ENCODE data around the gene OR6N1.

The OR6N1 gene

GRCh38 chr1:158771950-158772866 is at the start of gene OR6N1:
TSS of gene OR6N1 (minus strand) at chr1:158772195. CDS start at chr1:158766682, 5,513 bp downstream.
- Histone ChIP-seq H3K27ac (ENCODE audit: low read length) (no peak within 1 kb of the TSS), H3K4me2 (ENCODE audit: low read depth, low read length) (no peak within 1 kb of the TSS), H3K4me1 (ENCODE audit: low read length) (no peaks in the 10 kb centered on the region), H2AFZ (ENCODE audit: low read length) (no peak within 1 kb of the TSS), H4K20me1 (ENCODE audit: insufficient read depth, low read length) (no peaks in the 10 kb centered on the region), H3K27me3 (replicated peaks; ENCODE audit: insufficient read depth, low read length) (no peaks in the 10 kb centered on the region), H3F3A (ENCODE audit: insufficient read depth, low read length) (no peaks in the 10 kb centered on the region), H3K9ac (ENCODE audit: low read length) (no peak within 1 kb of the TSS), H3K4me3 (ENCODE audit: low read length) (no peak within 1 kb of the TSS), H3K36me3 (replicated peaks; ENCODE audit: insufficient read depth, low read length) (no peaks in the 10 kb centered on the region), H3K79me2 (ENCODE audit: low read length) (no peaks in the 10 kb centered on the region), H3K9me2 (replicated peaks; ENCODE audit: insufficient read depth, low read length) (no peaks in the 10 kb centered on the region), H3K9me3 (replicated peaks; ENCODE audit: insufficient read depth, low read length) (no peaks in the 10 kb centered on the region)
- no peak for DNase-seq
- TF ChIP-seq EZH2phosphoT487 (IDR thresholded peaks at IDR 0.05; ENCODE audit: low read length) = no peak
- no peak for TF ChIP-seq CTCF (IDR thresholded peaks at IDR 0.05; ENCODE audit: low read length)
- TF ChIP-seq EZH2 (optimal IDR thresholded peaks at IDR 0.05; ENCODE audit: low read depth, low read length) = no peak

DNA sequence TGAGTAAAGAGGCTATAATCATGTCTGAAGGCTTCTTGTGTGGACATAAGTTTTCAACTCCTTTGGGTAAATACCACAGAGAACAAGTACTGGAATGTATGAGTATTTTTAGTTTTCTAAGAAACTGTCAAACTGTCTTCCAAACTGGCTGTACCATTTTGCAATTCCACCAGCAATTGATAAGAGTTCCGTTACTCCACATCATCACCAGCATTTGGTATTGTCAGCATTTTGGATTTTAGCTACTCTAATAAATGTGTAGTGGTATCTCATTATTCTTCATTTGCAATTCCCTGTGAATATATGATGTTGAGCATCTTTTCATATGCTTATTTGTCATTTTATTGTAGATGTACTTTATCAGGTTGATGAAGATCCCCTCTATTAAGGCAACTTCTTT is 49.7 kb upstream of the OR6N1 start:
- Histone ChIP-seq H4K20me1 (ENCODE audit: insufficient read depth, low read length) (no peaks in the 10 kb centered on the region), H3K27me3 (replicated peaks; ENCODE audit: insufficient read depth, low read length) (no peaks in the 10 kb centered on the region), H3K27ac (ENCODE audit: low read length) (no peak overlapping the region), H3K79me2 (ENCODE audit: low read length) (no peaks in the 10 kb centered on the region), H3K4me3 (ENCODE audit: low read length) (no peak overlapping the region), H3F3A (ENCODE audit: insufficient read depth, low read length) (peaks cover 6% of the 10 kb centered on the region; the same call in 1 of the 2 replicates), H2AFZ (ENCODE audit: low read length) (no peak overlapping the region), H3K9me3 (replicated peaks; ENCODE audit: insufficient read depth, low read length) (no peaks in the 10 kb centered on the region), H3K36me3 (replicated peaks; ENCODE audit: insufficient read depth, low read length) (no peaks in the 10 kb centered on the region), H3K4me2 (ENCODE audit: low read depth, low read length) (no peak overlapping the region), H3K9ac (ENCODE audit: low read length) (no peak overlapping the region), H3K9me2 (replicated peaks; ENCODE audit: insufficient read depth, low read length) (no peaks in the 10 kb centered on the region), H3K4me1 (ENCODE audit: low read length) (peaks cover 26% of the 10 kb centered on the region)
- no peak for TF ChIP-seq EZH2phosphoT487 (IDR thresholded peaks at IDR 0.05; ENCODE audit: low read length)
- TF ChIP-seq EZH2 (optimal IDR thresholded peaks at IDR 0.05; ENCODE audit: low read depth, low read length) = no peak
- TF ChIP-seq CTCF (IDR thresholded peaks at IDR 0.05; ENCODE audit: low read length) = no peak
- no peak for DNase-seq

- Histone ChIP-seq H3F3A (ENCODE audit: insufficient read depth, low read length) (peaks cover 6% of the 10 kb centered on the region; the same call in 1 of the 2 replicates), H3K4me3 (ENCODE audit: low read length) (0 out of 2 replicates have a peak overlapping the region, but pooled peaks have one; percentile 0), H3K79me2 (ENCODE audit: low read length) (no peaks in the 10 kb centered on the region), H3K9me3 (replicated peaks; ENCODE audit: insufficient read depth, low read length) (no peaks in the 10 kb centered on the region), H2AFZ (ENCODE audit: low read length) (peak overlapping the region; percentile 27), H3K4me2 (ENCODE audit: low read depth, low read length) (peak overlapping the region; percentile 39), H3K9me2 (replicated peaks; ENCODE audit: insufficient read depth, low read length) (no peaks in the 10 kb centered on the region), H3K27ac (ENCODE audit: low read length) (peak overlapping the region; percentile 64), H3K27me3 (replicated peaks; ENCODE audit: insufficient read depth, low read length) (no peaks in the 10 kb centered on the region), H3K36me3 (replicated peaks; ENCODE audit: insufficient read depth, low read length) (no peaks in the 10 kb centered on the region), H4K20me1 (ENCODE audit: insufficient read depth, low read length) (no peaks in the 10 kb centered on the region), H3K4me1 (ENCODE audit: low read length) (peaks cover 26% of the 10 kb centered on the region), H3K9ac (ENCODE audit: low read length) (peak overlapping the region; percentile 3; the same call in 1 of the 2 replicates)
- no peak for TF ChIP-seq EZH2 (optimal IDR thresholded peaks at IDR 0.05; ENCODE audit: low read depth, low read length)
- TF ChIP-seq CTCF (IDR thresholded peaks at IDR 0.05; ENCODE audit: low read length) = no peak
- TF ChIP-seq EZH2phosphoT487 (IDR thresholded peaks at IDR 0.05; ENCODE audit: low read length) = no peak
- peak; percentile 89 for DNase-seq
These were observed 47.8 kb upstream of the OR6N1 start for GRCh38 chr1:158819461-158820443.

Measured in MM.1S (cell line).